KMS-11 (cell line): ENCODE results near the gene DOCK10.

Source experiments
- H2AFZ ChIP-seq: fragments of 200-600 bp; sonication (generic); 2 replicates; pipeline ENCODE4 v1.6.1; 2016; ENCODE audit warnings: antibody characterized with exemption, mixed run types, low read depth
- H3K27ac ChIP-seq: fragments of 200-600 bp; sonication (generic); 2 replicates; pipeline ENCODE4 v1.6.1; 2016; ENCODE audit warnings: mild to moderate bottlenecking, mixed run types
- H3K27me3 ChIP-seq: fragments of 200-600 bp; sonication (generic); 2 replicates; pipeline ENCODE4 v1.6.1; 2017; ENCODE audit warnings: mild to moderate bottlenecking, low read depth, mixed run types, moderate library complexity; ENCODE audit not compliant: insufficient read depth
- H3K36me3 ChIP-seq: fragments of 200-600 bp; sonication (generic); 2 replicates; pipeline ENCODE4 v1.6.1; 2017; ENCODE audit warnings: mild to moderate bottlenecking, mixed run types; ENCODE audit not compliant: insufficient read depth
- H3K4me1 ChIP-seq: fragments of 200-600 bp; sonication (generic); 2 replicates; pipeline ENCODE4 v1.6.1; 2016; ENCODE audit warnings: mild to moderate bottlenecking, low read depth, mixed run types; ENCODE audit not compliant: poor library complexity, severe bottlenecking
- H3K4me2 ChIP-seq: fragments of 200-600 bp; sonication (generic); 2 replicates; pipeline ENCODE4 v1.7.0; 2016; ENCODE audit warnings: mild to moderate bottlenecking, mixed run types
- H3K4me3 ChIP-seq: fragments of 200-600 bp; sonication (generic); IDR thresholded peaks from 2 replicates; pipeline ENCODE4 v1.6.1; 2017; ENCODE audit warnings: low read depth, low read length, mixed read lengths; ENCODE audit not compliant: insufficient read depth
- H3K79me2 ChIP-seq: fragments of 200-600 bp; sonication (generic); 2 replicates; pipeline ENCODE4 v1.6.1; 2016; ENCODE audit warnings: low read depth, mixed run types; ENCODE audit not compliant: insufficient read depth
- H3K9ac ChIP-seq: fragments of 200-600 bp; sonication (generic); 2 replicates; pipeline ENCODE4 v1.6.1; 2016; ENCODE audit warnings: mild to moderate bottlenecking, mixed run types
- H4K20me1 ChIP-seq: fragments of 200-600 bp; sonication (generic); 2 replicates; pipeline ENCODE4 v1.6.1; 2016; ENCODE audit warnings: mild to moderate bottlenecking, mixed run types; ENCODE audit not compliant: insufficient read depth
- TF ChIP-seq, protein P1 (sequence below): fragments of 200-600 bp; sonication (generic); conservative IDR thresholded peaks from 2 replicates; pipeline ENCODE4 v1.6.1; 2017; ENCODE audit warnings: low read depth, mild to moderate bottlenecking, antibody characterized with exemption, low read length, moderate library complexity, mixed read lengths

DOCK10 gene

DNA sequence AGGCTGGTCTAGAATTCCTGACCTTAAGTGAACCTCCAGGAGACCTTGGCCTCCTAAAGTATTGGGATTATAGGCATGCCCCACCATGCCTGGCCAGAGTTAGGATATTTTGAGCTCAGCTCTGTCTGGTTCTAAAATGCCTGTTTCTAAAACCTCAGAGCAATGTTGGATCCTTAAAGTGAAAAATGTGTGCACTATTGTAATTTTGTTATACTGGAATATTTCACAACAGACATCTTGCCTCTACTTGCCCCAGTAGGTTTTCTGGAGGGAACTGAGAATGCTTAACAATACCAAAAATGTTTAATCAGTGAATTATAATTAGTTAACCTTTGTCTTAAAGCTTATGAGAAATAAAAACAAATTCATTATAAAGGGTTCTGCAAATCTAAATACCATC is 181.5 kb downstream of the DOCK10 start:
- H3K36me3 ChIP-seq = no peaks in the 10 kb centered on the region
- H4K20me1 ChIP-seq = no peaks in the 10 kb centered on the region
- no peak overlapping the region for H3K27ac ChIP-seq
- H3K27me3 ChIP-seq = no peaks in the 10 kb centered on the region
- no peak overlapping the region for H2AFZ ChIP-seq
- TF ChIP-seq, protein P1, sequence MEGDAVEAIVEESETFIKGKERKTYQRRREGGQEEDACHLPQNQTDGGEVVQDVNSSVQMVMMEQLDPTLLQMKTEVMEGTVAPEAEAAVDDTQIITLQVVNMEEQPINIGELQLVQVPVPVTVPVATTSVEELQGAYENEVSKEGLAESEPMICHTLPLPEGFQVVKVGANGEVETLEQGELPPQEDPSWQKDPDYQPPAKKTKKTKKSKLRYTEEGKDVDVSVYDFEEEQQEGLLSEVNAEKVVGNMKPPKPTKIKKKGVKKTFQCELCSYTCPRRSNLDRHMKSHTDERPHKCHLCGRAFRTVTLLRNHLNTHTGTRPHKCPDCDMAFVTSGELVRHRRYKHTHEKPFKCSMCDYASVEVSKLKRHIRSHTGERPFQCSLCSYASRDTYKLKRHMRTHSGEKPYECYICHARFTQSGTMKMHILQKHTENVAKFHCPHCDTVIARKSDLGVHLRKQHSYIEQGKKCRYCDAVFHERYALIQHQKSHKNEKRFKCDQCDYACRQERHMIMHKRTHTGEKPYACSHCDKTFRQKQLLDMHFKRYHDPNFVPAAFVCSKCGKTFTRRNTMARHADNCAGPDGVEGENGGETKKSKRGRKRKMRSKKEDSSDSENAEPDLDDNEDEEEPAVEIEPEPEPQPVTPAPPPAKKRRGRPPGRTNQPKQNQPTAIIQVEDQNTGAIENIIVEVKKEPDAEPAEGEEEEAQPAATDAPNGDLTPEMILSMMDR = no peak
- no peaks in the 10 kb centered on the region for H3K79me2 ChIP-seq
- no peak overlapping the region for H3K4me2 ChIP-seq
- H3K9ac ChIP-seq = no peak overlapping the region
- H3K4me1 ChIP-seq = no peaks in the 10 kb centered on the region
- no peak overlapping the region for H3K4me3 ChIP-seq

DNA sequence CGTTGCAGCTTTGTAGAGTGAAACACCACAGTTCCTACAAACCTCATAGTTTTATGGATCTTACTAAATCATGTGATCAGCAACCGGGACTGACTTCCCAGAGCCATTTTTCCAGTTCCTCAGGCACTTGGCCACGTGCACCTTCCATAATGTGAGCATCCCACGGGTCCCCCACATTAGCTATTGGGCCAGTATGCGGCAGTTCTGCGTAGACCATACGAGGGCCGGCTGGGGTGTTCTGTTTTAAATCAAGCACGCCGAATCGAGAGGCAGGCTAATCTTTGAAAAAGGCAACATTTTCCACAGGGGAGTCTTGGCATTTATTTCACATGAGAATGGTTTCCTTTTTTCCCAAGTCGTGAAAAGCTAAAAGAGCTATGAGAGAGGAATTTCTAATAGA is 190.5 kb downstream of the DOCK10 start:
- Histone ChIP-seq H3K4me3 (no peak overlapping the region), H3K79me2 (no peaks in the 10 kb centered on the region), H3K27me3 (no peaks in the 10 kb centered on the region), H4K20me1 (no peaks in the 10 kb centered on the region), H3K27ac (no peak overlapping the region), H2AFZ (no peak overlapping the region), H3K36me3 (no peaks in the 10 kb centered on the region), H3K4me1 (no peaks in the 10 kb centered on the region), H3K4me2 (no peak overlapping the region), H3K9ac (no peak overlapping the region)
- TF ChIP-seq, protein P1 = no peak

DNA sequence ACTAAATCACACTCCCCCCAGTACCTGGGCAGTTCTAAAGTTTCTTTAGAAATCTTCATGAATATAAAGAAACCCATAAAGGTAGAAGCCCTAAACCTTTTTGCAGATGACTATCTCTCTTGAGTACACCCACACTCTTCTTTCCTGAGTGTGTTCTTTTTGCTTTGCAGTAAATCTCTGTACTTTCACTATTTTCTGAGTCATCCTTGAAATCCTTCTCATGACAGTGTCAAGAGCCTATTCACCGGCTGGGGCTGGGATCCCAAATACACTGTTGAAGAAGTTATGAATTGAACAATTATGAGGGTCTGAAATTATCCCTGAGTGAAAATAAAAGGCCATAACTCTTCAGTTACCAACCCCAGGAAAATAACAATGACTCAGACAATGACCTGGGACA is 192.2 kb downstream of the DOCK10 start:
- Histone ChIP-seq H2AFZ (no peak overlapping the region), H3K4me1 (no peaks in the 10 kb centered on the region), H4K20me1 (no peaks in the 10 kb centered on the region), H3K79me2 (no peaks in the 10 kb centered on the region), H3K36me3 (no peaks in the 10 kb centered on the region), H3K4me2 (no peak overlapping the region), H3K9ac (no peak overlapping the region), H3K27me3 (no peaks in the 10 kb centered on the region), H3K27ac (no peak overlapping the region), H3K4me3 (no peak overlapping the region)
- TF ChIP-seq, protein P1 = no peak

DNA sequence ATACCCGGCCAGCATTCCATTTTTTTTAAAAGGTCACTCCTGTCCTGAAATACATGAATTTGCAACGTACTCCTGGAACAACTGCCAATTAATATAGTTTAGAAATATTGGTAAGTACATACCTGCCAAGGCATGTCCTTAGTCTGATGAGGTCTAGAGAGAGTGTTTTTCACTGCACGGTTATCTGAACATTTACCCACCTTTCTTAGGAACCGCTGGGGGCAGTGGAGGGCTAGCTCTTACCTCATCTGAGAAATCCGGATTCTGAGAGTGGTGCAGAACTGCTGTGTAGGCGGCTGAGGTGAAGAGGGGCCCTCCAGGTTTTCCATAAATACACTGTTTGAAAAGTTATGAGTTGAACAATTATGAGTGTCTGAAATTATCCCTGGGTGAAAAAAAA is 193.0 kb downstream of the DOCK10 start:
- H3K79me2 ChIP-seq = no peaks in the 10 kb centered on the region
- H3K9ac ChIP-seq = no peak overlapping the region
- no peak overlapping the region for H2AFZ ChIP-seq
- TF ChIP-seq, protein P1 = no peak
- no peak overlapping the region for H3K4me3 ChIP-seq
- no peak overlapping the region for H3K27ac ChIP-seq
- no peaks in the 10 kb centered on the region for H3K4me1 ChIP-seq
- H3K36me3 ChIP-seq = no peaks in the 10 kb centered on the region
- H3K27me3 ChIP-seq = no peaks in the 10 kb centered on the region
- H3K4me2 ChIP-seq = no peak overlapping the region
- H4K20me1 ChIP-seq = no peaks in the 10 kb centered on the region
